ENCODE results near the gene DGCR8. TPM values are rescaled to one million over a fixed set of nuclear protein-coding genes. Genes with fewer than 3 reads are reported as not detected.

The DGCR8 gene
- total RNA-seq, 1 experiment from 2014 or later = 16.4 TPM

GRCh38 chr22:20094197-20094807, 14.3 kb downstream of the DGCR8 start:
- Histone ChIP-seq H2AFZ (ENCODE audit: low read length) (no peak overlapping the region), H3K4me2 (ENCODE audit: low read depth, low read length, poor library complexity, severe bottlenecking) (no peak overlapping the region), H3K27ac (ENCODE audit: low read length) (no peak overlapping the region), H3K9me3 (ENCODE audit: low read length) (peaks cover 7% of the 10 kb centered on the region), H3K9ac (ENCODE audit: low read length) (no peak overlapping the region), H3K79me2 (ENCODE audit: low read length) (peaks cover 22% of the 10 kb centered on the region), H3K9me2 (replicated peaks; ENCODE audit: insufficient read depth, low read length) (no peaks in the 10 kb centered on the region), H3K36me3 (ENCODE audit: insufficient read depth, low read length) (peaks cover 77% of the 10 kb centered on the region), H4K20me1 (ENCODE audit: insufficient read depth, low read depth, low read length) (no peaks in the 10 kb centered on the region), H3K4me1 (ENCODE audit: low read length) (no peaks in the 10 kb centered on the region), H3K4me3 (ENCODE audit: low read length) (no peak overlapping the region), H3K27me3 (ENCODE audit: low read length) (no peaks in the 10 kb centered on the region)
- no peak for DNase-seq

GRCh38 chr22:20095521-20095920, 15.5 kb downstream of the DGCR8 start:
- Histone ChIP-seq H3K9ac (ENCODE audit: low read length) (no peak overlapping the region), H3K27me3 (ENCODE audit: low read length) (no peaks in the 10 kb centered on the region), H4K20me1 (ENCODE audit: insufficient read depth, low read depth, low read length) (no peaks in the 10 kb centered on the region), H3K36me3 (ENCODE audit: insufficient read depth, low read length) (peaks cover 66% of the 10 kb centered on the region), H3K9me3 (ENCODE audit: low read length) (peaks cover 7% of the 10 kb centered on the region), H3K4me3 (ENCODE audit: low read length) (no peak overlapping the region), H2AFZ (ENCODE audit: low read length) (no peak overlapping the region), H3K79me2 (ENCODE audit: low read length) (peaks cover 22% of the 10 kb centered on the region), H3K27ac (ENCODE audit: low read length) (no peak overlapping the region), H3K4me2 (ENCODE audit: low read depth, low read length, poor library complexity, severe bottlenecking) (no peak overlapping the region), H3K4me1 (ENCODE audit: low read length) (no peaks in the 10 kb centered on the region), H3K9me2 (replicated peaks; ENCODE audit: insufficient read depth, low read length) (no peaks in the 10 kb centered on the region)
- no peak for DNase-seq

- no peaks in the 10 kb centered on the region for H3K9me2 ChIP-seq (replicated peaks; ENCODE audit: insufficient read depth, low read length)
- peaks cover 54% of the 10 kb centered on the region for H3K36me3 ChIP-seq (ENCODE audit: insufficient read depth, low read length)
- H3K4me3 ChIP-seq (ENCODE audit: low read length) = no peak overlapping the region
- H2AFZ ChIP-seq (ENCODE audit: low read length) = no peak overlapping the region
- no peaks in the 10 kb centered on the region for H3K27me3 ChIP-seq (ENCODE audit: low read length)
- H3K79me2 ChIP-seq (ENCODE audit: low read length) = peaks cover 19% of the 10 kb centered on the region
- no peak overlapping the region for H3K4me2 ChIP-seq (ENCODE audit: low read depth, low read length, poor library complexity, severe bottlenecking)
- H4K20me1 ChIP-seq (ENCODE audit: insufficient read depth, low read depth, low read length) = no peaks in the 10 kb centered on the region
- H3K4me1 ChIP-seq (ENCODE audit: low read length) = no peaks in the 10 kb centered on the region
- H3K9ac ChIP-seq (ENCODE audit: low read length) = no peak overlapping the region
- peaks cover 7% of the 10 kb centered on the region for H3K9me3 ChIP-seq (ENCODE audit: low read length)
- no peak overlapping the region for H3K27ac ChIP-seq (ENCODE audit: low read length)
- no peak for DNase-seq
Measured at GRCh38 chr22:20096574-20097420, 16.8 kb downstream of the DGCR8 start.

GRCh38 chr22:20099099-20099711, 19.2 kb downstream of the DGCR8 start:
- Histone ChIP-seq H2AFZ (ENCODE audit: low read length) (no peak overlapping the region), H3K27ac (ENCODE audit: low read length) (no peak overlapping the region), H3K79me2 (ENCODE audit: low read length) (peaks cover 35% of the 10 kb centered on the region), H3K9ac (ENCODE audit: low read length) (no peak overlapping the region), H3K4me3 (ENCODE audit: low read length) (no peak overlapping the region), H3K4me2 (ENCODE audit: low read depth, low read length, poor library complexity, severe bottlenecking) (no peak overlapping the region), H4K20me1 (ENCODE audit: insufficient read depth, low read depth, low read length) (no peaks in the 10 kb centered on the region), H3K9me2 (replicated peaks; ENCODE audit: insufficient read depth, low read length) (no peaks in the 10 kb centered on the region), H3K4me1 (ENCODE audit: low read length) (no peaks in the 10 kb centered on the region), H3K27me3 (ENCODE audit: low read length) (no peaks in the 10 kb centered on the region), H3K36me3 (ENCODE audit: insufficient read depth, low read length) (peaks cover 47% of the 10 kb centered on the region), H3K9me3 (ENCODE audit: low read length) (peaks cover 7% of the 10 kb centered on the region)
- no peak for DNase-seq

- H3K79me2 ChIP-seq (ENCODE audit: low read length) = peaks cover 24% of the 10 kb centered on the region
- H3K4me1 ChIP-seq (ENCODE audit: low read length) = no peaks in the 10 kb centered on the region
- H3K9ac ChIP-seq (ENCODE audit: low read length) = no peak overlapping the region
- H3K9me3 ChIP-seq (ENCODE audit: low read length) = peaks cover under 1% of the 10 kb centered on the region
- no peak overlapping the region for H3K27ac ChIP-seq (ENCODE audit: low read length)
- no peak overlapping the region for H2AFZ ChIP-seq (ENCODE audit: low read length)
- H4K20me1 ChIP-seq (ENCODE audit: insufficient read depth, low read depth, low read length) = no peaks in the 10 kb centered on the region
- H3K9me2 ChIP-seq (replicated peaks; ENCODE audit: insufficient read depth, low read length) = no peaks in the 10 kb centered on the region
- no peak overlapping the region for H3K4me2 ChIP-seq (ENCODE audit: low read depth, low read length, poor library complexity, severe bottlenecking)
- H3K27me3 ChIP-seq (ENCODE audit: low read length) = no peaks in the 10 kb centered on the region
- DNase-seq = no peak
- H3K36me3 ChIP-seq (ENCODE audit: insufficient read depth, low read length) = peaks cover 23% of the 10 kb centered on the region
- no peak overlapping the region for H3K4me3 ChIP-seq (ENCODE audit: low read length)
Measured at GRCh38 chr22:20101638-20102037, 21.6 kb downstream of the DGCR8 start.

- no peaks in the 10 kb centered on the region for H3K27me3 ChIP-seq (ENCODE audit: low read length)
- no peaks in the 10 kb centered on the region for H3K4me1 ChIP-seq (ENCODE audit: low read length)
- H4K20me1 ChIP-seq (ENCODE audit: insufficient read depth, low read depth, low read length) = no peaks in the 10 kb centered on the region
- no peak overlapping the region for H3K9ac ChIP-seq (ENCODE audit: low read length)
- peaks cover 16% of the 10 kb centered on the region for H3K36me3 ChIP-seq (ENCODE audit: insufficient read depth, low read length)
- DNase-seq = no peak
- H3K9me2 ChIP-seq (replicated peaks; ENCODE audit: insufficient read depth, low read length) = no peaks in the 10 kb centered on the region
- H3K4me2 ChIP-seq (ENCODE audit: low read depth, low read length, poor library complexity, severe bottlenecking) = no peak overlapping the region
- peaks cover 17% of the 10 kb centered on the region; the same call in 1 of the 2 replicates for H3K79me2 ChIP-seq (ENCODE audit: low read length)
- no peak overlapping the region for H3K27ac ChIP-seq (ENCODE audit: low read length)
- H3K4me3 ChIP-seq (ENCODE audit: low read length) = no peak overlapping the region
- no peak overlapping the region for H2AFZ ChIP-seq (ENCODE audit: low read length)
- H3K9me3 ChIP-seq (ENCODE audit: low read length) = no peaks in the 10 kb centered on the region
Measured at GRCh38 chr22:20102203-20102780, 22.3 kb downstream of the DGCR8 start.

- Histone ChIP-seq H3K79me2 (ENCODE audit: low read length) (peaks cover 15% of the 10 kb centered on the region; the same call in 1 of the 2 replicates), H3K4me3 (ENCODE audit: low read length) (no peak overlapping the region), H2AFZ (ENCODE audit: low read length) (no peak overlapping the region), H4K20me1 (ENCODE audit: insufficient read depth, low read depth, low read length) (no peaks in the 10 kb centered on the region), H3K4me2 (ENCODE audit: low read depth, low read length, poor library complexity, severe bottlenecking) (no peak overlapping the region), H3K27ac (ENCODE audit: low read length) (no peak overlapping the region), H3K9ac (ENCODE audit: low read length) (no peak overlapping the region), H3K27me3 (ENCODE audit: low read length) (no peaks in the 10 kb centered on the region), H3K9me2 (replicated peaks; ENCODE audit: insufficient read depth, low read length) (no peaks in the 10 kb centered on the region), H3K4me1 (ENCODE audit: low read length) (peaks cover under 1% of the 10 kb centered on the region; the same call in 1 of the 2 replicates), H3K9me3 (ENCODE audit: low read length) (no peaks in the 10 kb centered on the region), H3K36me3 (ENCODE audit: insufficient read depth, low read length) (peaks cover 13% of the 10 kb centered on the region)
- DNase-seq = no peak
Measured at GRCh38 chr22:20105456-20106204, 25.6 kb downstream of the DGCR8 start.
